HCT116 (cell line): Measurements from ENCODE around the gene YOD1.

Experiments used
- CEBPB ChIP-seq: IDR thresholded peaks from 2 replicates; pipeline ENCODE4 v1.6.1; 2012; ENCODE audit warnings: low read depth
- CTCF ChIP-seq, 3 experiments: fragments of 200-600 bp in 1 of 3; sonication (generic) in 1 of 3; IDR thresholded peaks in 2 of 3; conservative IDR thresholded peaks in 1 of 3; 2 replicates each; pipeline ENCODE4 v1.5.1; 2012 to 2017; ENCODE audit warnings: low read depth in 2 of 3, low read length in 2 of 3, antibody characterized with exemption in 1 of 3, borderline replicate concordance in 1 of 3, control low read depth in 1 of 3, mild to moderate bottlenecking in 1 of 3, mixed read lengths in 1 of 3, mixed run types in 1 of 3, moderate library complexity in 1 of 3; ENCODE audit not compliant: insufficient read depth in 1 of 3
- EGR1 ChIP-seq: IDR thresholded peaks from 2 replicates; pipeline ENCODE4 v1.6.1; 2012; ENCODE audit warnings: low read depth
- ELF1 ChIP-seq: IDR thresholded peaks from 2 replicates; pipeline ENCODE4 v1.6.1; 2012; ENCODE audit warnings: low read depth, borderline replicate concordance
- EZH2 ChIP-seq: fragments of 200-600 bp; sonication (generic); IDR thresholded peaks from 2 replicates; pipeline ENCODE4 v1.6.1; 2017; ENCODE audit warnings: antibody characterized with exemption, mixed run types
- EZH2phosphoT487 ChIP-seq: fragments of 200-600 bp; IDR thresholded peaks from 2 replicates; pipeline ENCODE4 v1.6.1; 2018; ENCODE audit warnings: antibody characterized with exemption, borderline replicate concordance
- MAX ChIP-seq: IDR thresholded peaks from 2 replicates; pipeline ENCODE4 v1.6.1; 2012
- POLR2A ChIP-seq: IDR thresholded peaks from 2 replicates; pipeline ENCODE4 v1.7.0; 2011; ENCODE audit warnings: borderline replicate concordance; ENCODE audit not compliant: insufficient read depth, insufficient read length; ENCODE audit errors: extremely low read depth
- POLR2AphosphoS5 ChIP-seq: IDR thresholded peaks from 2 replicates; pipeline ENCODE4 v1.6.1; 2011; ENCODE audit warnings: mild to moderate bottlenecking, low read depth, low read length, moderate library complexity
- RAD21 ChIP-seq: IDR thresholded peaks from 2 replicates; pipeline ENCODE4 v1.6.1; 2012; ENCODE audit warnings: low read depth, mild to moderate bottlenecking
- ZBTB33 ChIP-seq: IDR thresholded peaks from 2 replicates; pipeline ENCODE4 v1.6.1; 2011; ENCODE audit warnings: mild to moderate bottlenecking, low read length, moderate library complexity; ENCODE audit not compliant: insufficient replicate concordance; ENCODE audit errors: extremely low read depth
- ZFX ChIP-seq: fragments of 450-650 bp; IDR thresholded peaks from 2 replicates; pipeline ENCODE4 v1.6.1; 2017
- ZNF274 ChIP-seq: fragments of 200-500 bp; sonication (Bioruptor generic); IDR thresholded peaks from 2 replicates; pipeline ENCODE4 v1.6.1; 2014; ENCODE audit warnings: mild to moderate bottlenecking, low read depth, low read length, inconsistent platforms

GRCh38 chr1:207028884-207029650 lies 21.9 kb downstream of the YOD1 start:
- TF ChIP-seq CTCF (IDR thresholded peaks at IDR 0.05 in 2 of 3, conservative IDR thresholded peaks at IDR 0.05 in 1 of 3; ENCODE audit: borderline replicate concordance in 1 of 3, insufficient read depth in 1 of 3, low read depth in 2 of 3, low read length in 2 of 3) (no peak), EZH2phosphoT487 (no peak), ZNF274 (no peak), EGR1 (no peak), POLR2AphosphoS5 (no peak), POLR2A (no peak), ZBTB33 (no peak), ZFX (no peak), RAD21 (no peak), EZH2 (no peak), CEBPB (no peak), ELF1 (no peak), MAX (no peak)
